GM18498 (cell line): ENCODE data around the gene KLHL22.
"Not testable (repeated sequence)": the region's sequence is repeated elsewhere in the genome, so short reads cannot be mapped to it uniquely, and the experiment has no call there.

Experiments used
- ATAC-seq: cut with Tn5 transposase; IDR thresholded peaks from one replicate; pipeline ENCODE4 v1.9.1; 2021; ENCODE audit warnings: mild to moderate bottlenecking, moderate library complexity; ENCODE audit not compliant: unreplicated experiment

Gene KLHL22

GRCh38 chr22:20506543-20507252 is 11.1 kb upstream of the KLHL22 start:
- ATAC-seq: no peak

GRCh38 chr22:20504293-20504922 is 8.8 kb upstream of the KLHL22 start:
- not testable (repeated sequence) for ATAC-seq

GRCh38 chr22:20503816-20504215 is 8.2 kb upstream of the KLHL22 start:
- no peak for ATAC-seq

GRCh38 chr22:20499769-20500168 is 4.2 kb upstream of the KLHL22 start:
- ATAC-seq: no peak

GRCh38 chr22:20498913-20499312 is 3.3 kb upstream of the KLHL22 start:
- ATAC-seq: no peak

- no peak for ATAC-seq
Measured at GRCh38 chr22:20497426-20497825, 1.8 kb upstream of the KLHL22 start.

- peak; percentile 88 for ATAC-seq
Measured at GRCh38 chr22:20495861-20496681, 476 bp upstream of the KLHL22 start.

- ATAC-seq: no peak
Measured at GRCh38 chr22:20491346-20491745, 4.2 kb downstream of the KLHL22 start.

GRCh38 chr22:20490941-20491307 is 4.7 kb downstream of the KLHL22 start:
- ATAC-seq: no peak

- ATAC-seq: no peak
Measured at GRCh38 chr22:20490183-20490940, 5.2 kb downstream of the KLHL22 start.

GRCh38 chr22:20488946-20489345 is 6.6 kb downstream of the KLHL22 start:
- no peak for ATAC-seq

- no peak for ATAC-seq
Measured at GRCh38 chr22:20487715-20488114, 7.9 kb downstream of the KLHL22 start.

GRCh38 chr22:20486229-20486628 is 9.4 kb downstream of the KLHL22 start:
- no peak for ATAC-seq

GRCh38 chr22:20484948-20485683 is 10.5 kb downstream of the KLHL22 start:
- ATAC-seq: no peak

- ATAC-seq: no peak
Measured at GRCh38 chr22:20483771-20484170, 11.8 kb downstream of the KLHL22 start.

- ATAC-seq: not testable (repeated sequence)
Measured at GRCh38 chr22:20483143-20483506, 12.5 kb downstream of the KLHL22 start.

GRCh38 chr22:20479612-20480196 is 15.9 kb downstream of the KLHL22 start:
- no peak for ATAC-seq

GRCh38 chr22:20478059-20478458 is 17.5 kb downstream of the KLHL22 start:
- ATAC-seq: not testable (repeated sequence)

- not testable (repeated sequence) for ATAC-seq
Measured at GRCh38 chr22:20475569-20475968, 20.0 kb downstream of the KLHL22 start.

- ATAC-seq: no peak
Measured at GRCh38 chr22:20475115-20475436, 20.5 kb downstream of the KLHL22 start.
